ENCODE data around the gene CYP4B1. TPM values are rescaled to one million over a fixed set of nuclear protein-coding genes. Genes with fewer than 3 reads are reported as not detected.
"Not testable (repeated sequence)": the region's sequence is repeated elsewhere in the genome, so short reads cannot be mapped to it uniquely, and the experiment has no call there.

The CYP4B1 gene
- total RNA-seq, 1 donor from 2014 or later, result not detected

GRCh38 chr1:46830665-46831322 is 31.9 kb downstream of the CYP4B1 start:
- no peaks in the 10 kb centered on the region for H4K20me1 ChIP-seq (ENCODE audit: low read depth)
- H3K4me2 ChIP-seq, result no peak overlapping the region
- H3K4me1 ChIP-seq, result no peaks in the 10 kb centered on the region
- H3K27me3 Mint-ChIP-seq (ENCODE audit: insufficient read depth, low read depth), result peaks cover 4% of the 10 kb centered on the region
- no peaks in the 10 kb centered on the region for H3K4me1 Mint-ChIP-seq
- no peaks in the 10 kb centered on the region for H3K9me3 Mint-ChIP-seq
- H3K36me3 Mint-ChIP-seq, result no peaks in the 10 kb centered on the region
- no peaks in the 10 kb centered on the region for H3K36me3 ChIP-seq
- no peaks in the 10 kb centered on the region for H3K9me3 ChIP-seq (ENCODE audit: low read depth)
- H3K4me3 Mint-ChIP-seq, result no peak overlapping the region
- H3K4me3 ChIP-seq, result no peak overlapping the region
- TF ChIP-seq CTCF (IDR thresholded peaks at IDR 0.05) (no peak), EZH2phosphoT487 (IDR thresholded peaks at IDR 0.05) (no peak), EZH2 (IDR thresholded peaks at IDR 0.05) (no peak)
- H3K27ac Mint-ChIP-seq, result no peak overlapping the region
- DNase-seq (ENCODE audit: low spot score), result no peak
- H3K27ac ChIP-seq, result no peak overlapping the region
- H3K79me2 ChIP-seq (ENCODE audit: low read depth), result no peaks in the 10 kb centered on the region
- no peak overlapping the region for H2AFZ ChIP-seq (replicated peaks)
- no peak overlapping the region for H3K9ac ChIP-seq
- H3F3A ChIP-seq (ENCODE audit: low read depth), result no peaks in the 10 kb centered on the region
- no peaks in the 10 kb centered on the region for H3K27me3 ChIP-seq

GRCh38 chr1:46835469-46835868 is 36.6 kb downstream of the CYP4B1 start:
- not testable (repeated sequence) for H3K9me3 Mint-ChIP-seq; H3K27ac Mint-ChIP-seq; H3F3A ChIP-seq (ENCODE audit: low read depth); H3K27me3 Mint-ChIP-seq (ENCODE audit: insufficient read depth, low read depth); H3K9ac ChIP-seq; H3K27ac ChIP-seq; H3K4me3 Mint-ChIP-seq; H3K79me2 ChIP-seq (ENCODE audit: low read depth); H2AFZ ChIP-seq (replicated peaks); H3K4me3 ChIP-seq; H3K36me3 ChIP-seq; H3K9me3 ChIP-seq (ENCODE audit: low read depth); H3K4me1 ChIP-seq; H4K20me1 ChIP-seq (ENCODE audit: low read depth); H3K27me3 ChIP-seq; DNase-seq (ENCODE audit: low spot score); H3K4me1 Mint-ChIP-seq; H3K4me2 ChIP-seq; H3K36me3 Mint-ChIP-seq

GRCh38 chr1:46846386-46846785 is 47.5 kb downstream of the CYP4B1 start:
- H3K9me3 Mint-ChIP-seq; H3F3A ChIP-seq (ENCODE audit: low read depth); H3K4me1 ChIP-seq; H4K20me1 ChIP-seq (ENCODE audit: low read depth); H3K4me3 ChIP-seq; H3K9ac ChIP-seq; H3K4me1 Mint-ChIP-seq; H3K27me3 Mint-ChIP-seq (ENCODE audit: insufficient read depth, low read depth); H3K4me2 ChIP-seq; H3K36me3 ChIP-seq; H3K79me2 ChIP-seq (ENCODE audit: low read depth); H3K4me3 Mint-ChIP-seq; H3K9me3 ChIP-seq (ENCODE audit: low read depth); H3K27ac Mint-ChIP-seq; H2AFZ ChIP-seq (replicated peaks); H3K27me3 ChIP-seq; DNase-seq (ENCODE audit: low spot score); H3K36me3 Mint-ChIP-seq; H3K27ac ChIP-seq: not testable (repeated sequence)

GRCh38 chr1:46857660-46858065 is 58.8 kb downstream of the CYP4B1 start:
- H3K9me3 Mint-ChIP-seq, result not testable (repeated sequence)

GRCh38 chr1:46862348-46862747 is 63.5 kb downstream of the CYP4B1 start:
- H3K36me3 ChIP-seq, result no peaks in the 10 kb centered on the region
- TF ChIP-seq CTCF (IDR thresholded peaks at IDR 0.05), result no peak
- TF ChIP-seq EZH2phosphoT487 (IDR thresholded peaks at IDR 0.05), result no peak
- TF ChIP-seq EZH2 (IDR thresholded peaks at IDR 0.05), result no peak
- H3K4me2 ChIP-seq, result no peak overlapping the region
- H2AFZ ChIP-seq (replicated peaks), result no peak overlapping the region
- Mint-ChIP-seq H3K9me3 (peaks cover 3% of the 10 kb centered on the region), H3K4me3 (no peak overlapping the region), H3K27ac (no peak overlapping the region), H3K36me3 (no peaks in the 10 kb centered on the region), H3K27me3 (ENCODE audit: insufficient read depth, low read depth) (no peaks in the 10 kb centered on the region), H3K4me1 (no peaks in the 10 kb centered on the region)
- no peaks in the 10 kb centered on the region for H3K27me3 ChIP-seq
- no peaks in the 10 kb centered on the region for H3K4me1 ChIP-seq
- H3K9ac ChIP-seq, result no peak overlapping the region
- no peak overlapping the region for H3K27ac ChIP-seq
- no peaks in the 10 kb centered on the region for H3K9me3 ChIP-seq (ENCODE audit: low read depth)
- no peak overlapping the region for H3K4me3 ChIP-seq
- no peaks in the 10 kb centered on the region for H3K79me2 ChIP-seq (ENCODE audit: low read depth)
- no peak for DNase-seq (ENCODE audit: low spot score)
- H4K20me1 ChIP-seq (ENCODE audit: low read depth), result no peaks in the 10 kb centered on the region
- H3F3A ChIP-seq (ENCODE audit: low read depth), result no peaks in the 10 kb centered on the region

More at GRCh38 chr1:46857660-46858065, 58.8 kb downstream of the CYP4B1 start:
- H2AFZ ChIP-seq (replicated peaks); H3K27ac Mint-ChIP-seq; H3K27ac ChIP-seq; H3K9ac ChIP-seq; H3K4me3 Mint-ChIP-seq; H3K4me2 ChIP-seq; H3K4me3 ChIP-seq; H3K4me1 Mint-ChIP-seq; H3K9me3 ChIP-seq (ENCODE audit: low read depth); H4K20me1 ChIP-seq (ENCODE audit: low read depth); H3F3A ChIP-seq (ENCODE audit: low read depth); DNase-seq (ENCODE audit: low spot score); H3K4me1 ChIP-seq; H3K27me3 Mint-ChIP-seq (ENCODE audit: insufficient read depth, low read depth); H3K36me3 ChIP-seq; H3K79me2 ChIP-seq (ENCODE audit: low read depth); H3K36me3 Mint-ChIP-seq; H3K27me3 ChIP-seq: not testable (repeated sequence)

All from neural progenitor cell (in vitro differentiated cells).